ENCODE data around the gene CLCNKB. TPM values are rescaled to one million over a fixed set of nuclear protein-coding genes. Genes with fewer than 3 reads are reported as not detected.

The CLCNKB gene
- total RNA-seq, 1 donor from 2014 or later = 3.0 TPM

- Mint-ChIP-seq H3K4me3 (no peak overlapping the region), H3K9me3 (no peaks in the 10 kb centered on the region), H3K27me3 (ENCODE audit: low read depth) (no peaks in the 10 kb centered on the region), H3K27ac (no peak overlapping the region), H3K4me1 (peaks cover 7% of the 10 kb centered on the region), H3K36me3 (no peaks in the 10 kb centered on the region)
- peak; percentile 74 to 94 for DNase-seq (ENCODE audit: low spot score in 2 of 2, unreplicated experiment in 2 of 2)
- TF ChIP-seq CTCF (IDR thresholded peaks at IDR 0.05; ENCODE audit: unreplicated experiment) = peak; percentile 98
These were observed 34.5 kb upstream of the CLCNKB start for GRCh38 chr1:16009030-16009460.

DNA sequence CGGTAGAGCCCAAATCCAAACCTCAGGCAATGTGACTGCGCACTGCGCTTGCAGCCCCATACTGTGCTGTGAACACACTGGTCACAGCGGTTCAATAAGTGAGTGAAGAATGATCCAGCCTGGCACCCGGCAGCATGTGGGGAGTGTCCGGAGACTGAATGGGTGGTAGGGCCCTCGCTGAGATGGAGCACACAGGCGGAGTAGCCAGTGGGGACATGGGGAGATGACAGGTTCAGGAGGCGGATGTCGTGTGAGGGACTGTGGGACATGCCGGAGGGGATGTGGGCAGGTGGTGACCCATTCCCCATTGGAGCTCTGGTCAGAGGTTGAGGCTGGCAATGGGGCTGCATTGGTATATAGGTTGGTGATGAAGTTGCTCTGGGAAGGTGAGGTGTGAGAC, 33.9 kb upstream of the CLCNKB start:
- Mint-ChIP-seq H3K27ac (no peak overlapping the region), H3K4me1 (peaks cover 13% of the 10 kb centered on the region), H3K9me3 (no peaks in the 10 kb centered on the region), H3K36me3 (no peaks in the 10 kb centered on the region), H3K4me3 (no peak overlapping the region), H3K27me3 (ENCODE audit: low read depth) (no peaks in the 10 kb centered on the region)
- TF ChIP-seq CTCF (IDR thresholded peaks at IDR 0.05; ENCODE audit: unreplicated experiment) = no peak
- no peak for DNase-seq (ENCODE audit: low spot score in 2 of 2, unreplicated experiment in 2 of 2)

- H3K4me3 Mint-ChIP-seq = no peak overlapping the region
- H3K27ac Mint-ChIP-seq = no peak overlapping the region
- no peaks in the 10 kb centered on the region for H3K36me3 Mint-ChIP-seq
- TF ChIP-seq CTCF (IDR thresholded peaks at IDR 0.05; ENCODE audit: unreplicated experiment) = no peak
- no peaks in the 10 kb centered on the region for H3K27me3 Mint-ChIP-seq (ENCODE audit: low read depth)
- no peak for DNase-seq (ENCODE audit: low spot score in 2 of 2, unreplicated experiment in 2 of 2)
- H3K9me3 Mint-ChIP-seq = no peaks in the 10 kb centered on the region
- peaks cover 21% of the 10 kb centered on the region for H3K4me1 Mint-ChIP-seq
These were observed 32.7 kb upstream of the CLCNKB start for GRCh38 chr1:16010837-16011236.

GRCh38 chr1:16011936-16012589, 31.5 kb upstream of the CLCNKB start:
- Mint-ChIP-seq H3K4me3 (no peak overlapping the region), H3K27me3 (ENCODE audit: low read depth) (no peaks in the 10 kb centered on the region), H3K4me1 (peaks cover 25% of the 10 kb centered on the region), H3K9me3 (no peaks in the 10 kb centered on the region), H3K36me3 (no peaks in the 10 kb centered on the region), H3K27ac (no peak overlapping the region)
- DNase-seq (ENCODE audit: low spot score in 2 of 2, unreplicated experiment in 2 of 2) = no peak
- no peak for TF ChIP-seq CTCF (IDR thresholded peaks at IDR 0.05; ENCODE audit: unreplicated experiment)

DNA sequence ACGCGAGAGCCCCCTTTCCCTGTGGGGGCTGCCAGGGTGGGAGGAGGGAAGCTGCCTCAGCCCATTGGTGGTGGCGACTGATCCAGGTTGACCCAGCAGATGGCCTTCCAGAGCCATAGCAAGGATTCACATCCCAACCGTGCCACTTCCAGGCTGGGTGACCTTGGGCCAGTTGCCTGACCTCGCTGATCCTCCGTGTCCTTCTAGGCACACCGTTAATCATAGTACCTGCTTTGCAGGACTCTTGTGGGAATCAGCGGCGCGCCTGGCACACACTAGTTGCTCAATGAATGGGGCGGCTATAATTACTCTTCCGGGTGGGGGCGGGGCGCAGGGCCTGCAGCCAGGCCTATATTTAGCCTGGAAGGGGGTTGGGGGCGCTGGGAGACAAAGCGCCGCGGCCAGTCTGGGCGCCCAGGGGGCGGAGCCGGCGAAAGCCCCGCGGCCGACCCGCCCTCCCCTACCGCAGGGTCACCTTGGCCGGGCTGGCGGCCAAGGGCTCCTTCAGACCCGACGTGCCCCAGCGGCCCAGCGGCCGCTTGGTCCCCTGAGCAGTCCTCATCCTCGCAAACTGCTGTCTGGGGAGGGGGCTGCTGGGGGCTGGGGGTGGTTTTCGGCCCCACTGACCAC, 30.9 kb upstream of the CLCNKB start:
- Mint-ChIP-seq H3K27ac (no peak overlapping the region), H3K27me3 (ENCODE audit: low read depth) (no peaks in the 10 kb centered on the region), H3K4me3 (no peak overlapping the region), H3K4me1 (peaks cover 32% of the 10 kb centered on the region), H3K9me3 (no peaks in the 10 kb centered on the region), H3K36me3 (no peaks in the 10 kb centered on the region)
- TF ChIP-seq CTCF (IDR thresholded peaks at IDR 0.05; ENCODE audit: unreplicated experiment) = no peak
- peak in 1 of 2 experiments; percentile 50 for DNase-seq (ENCODE audit: low spot score in 2 of 2, unreplicated experiment in 2 of 2)

All from mesothelial cell of epicardium (in vitro differentiated cells).